Measurements from ENCODE around the gene TOX2.
A peak's percentile ranks its signal among the peaks of the same experiment; 100 is the strongest.

Gene TOX2

DNA sequence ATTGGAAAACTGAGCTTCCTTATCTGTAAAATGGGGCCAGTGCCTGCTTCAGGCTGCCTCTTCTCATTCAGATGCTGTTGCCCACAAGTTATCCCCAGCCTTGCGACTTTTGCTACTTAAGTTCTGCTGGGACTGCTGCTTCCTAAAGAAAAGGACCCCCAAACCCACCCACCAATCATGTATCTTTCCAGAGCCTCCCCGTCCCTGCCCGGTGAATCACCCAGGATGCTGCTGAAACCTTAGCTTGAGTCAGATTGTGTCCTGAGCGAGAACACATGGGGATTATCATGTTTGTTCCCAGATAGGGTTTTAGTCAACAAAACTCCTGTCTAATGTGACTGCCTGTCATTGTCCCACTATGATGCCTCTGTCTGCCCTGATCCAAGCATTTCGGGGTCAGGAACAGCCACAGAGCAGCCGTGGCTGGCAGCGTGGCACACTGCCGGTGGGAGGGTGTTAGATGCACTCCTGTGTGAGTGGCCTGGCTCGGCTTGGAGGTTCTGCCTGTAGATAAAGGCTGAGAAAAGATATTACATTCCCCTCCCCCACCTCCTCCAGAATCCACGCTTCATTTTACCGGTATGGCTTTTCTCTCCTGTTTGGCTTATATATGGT, 79.9 kb downstream of the TOX2 start:
- H3K4me3 ChIP-seq (ENCODE audit: low read depth, low read length), result no peak overlapping the region; the same call in 1 of the 2 replicates
- H3K27me3 ChIP-seq, result no peaks in the 10 kb centered on the region; the same call in 1 of the 2 replicates
- H3K36me3 ChIP-seq, result no peaks in the 10 kb centered on the region
- TF ChIP-seq, protein P1, sequence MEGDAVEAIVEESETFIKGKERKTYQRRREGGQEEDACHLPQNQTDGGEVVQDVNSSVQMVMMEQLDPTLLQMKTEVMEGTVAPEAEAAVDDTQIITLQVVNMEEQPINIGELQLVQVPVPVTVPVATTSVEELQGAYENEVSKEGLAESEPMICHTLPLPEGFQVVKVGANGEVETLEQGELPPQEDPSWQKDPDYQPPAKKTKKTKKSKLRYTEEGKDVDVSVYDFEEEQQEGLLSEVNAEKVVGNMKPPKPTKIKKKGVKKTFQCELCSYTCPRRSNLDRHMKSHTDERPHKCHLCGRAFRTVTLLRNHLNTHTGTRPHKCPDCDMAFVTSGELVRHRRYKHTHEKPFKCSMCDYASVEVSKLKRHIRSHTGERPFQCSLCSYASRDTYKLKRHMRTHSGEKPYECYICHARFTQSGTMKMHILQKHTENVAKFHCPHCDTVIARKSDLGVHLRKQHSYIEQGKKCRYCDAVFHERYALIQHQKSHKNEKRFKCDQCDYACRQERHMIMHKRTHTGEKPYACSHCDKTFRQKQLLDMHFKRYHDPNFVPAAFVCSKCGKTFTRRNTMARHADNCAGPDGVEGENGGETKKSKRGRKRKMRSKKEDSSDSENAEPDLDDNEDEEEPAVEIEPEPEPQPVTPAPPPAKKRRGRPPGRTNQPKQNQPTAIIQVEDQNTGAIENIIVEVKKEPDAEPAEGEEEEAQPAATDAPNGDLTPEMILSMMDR (IDR thresholded peaks at IDR 0.05; ENCODE audit: low read depth, low read length), result no peak
- H3K9me3 ChIP-seq, result no peaks in the 10 kb centered on the region
- DNase-seq, result peak; percentile 26
- peaks cover 4% of the 10 kb centered on the region; the same call in 1 of the 2 replicates for H3K4me1 ChIP-seq

DNA sequence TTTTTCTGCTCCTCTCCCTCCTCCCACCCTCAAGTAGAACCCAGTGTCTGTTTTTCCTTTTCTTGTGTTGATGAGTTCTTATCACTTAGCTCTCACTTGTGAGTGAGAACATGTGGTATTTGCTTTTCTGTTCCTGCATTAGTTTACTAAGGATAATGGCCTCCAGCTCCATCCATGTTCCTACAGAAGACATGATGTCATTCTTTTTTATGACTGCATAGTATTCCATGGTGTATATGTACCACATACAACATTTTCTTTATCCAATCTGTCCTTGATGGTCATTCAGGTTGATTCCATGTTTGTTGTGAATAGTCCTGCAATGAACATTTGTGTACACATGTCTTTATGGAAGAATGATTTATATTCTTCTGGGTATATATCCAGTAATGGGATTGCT, 81.0 kb downstream of the TOX2 start:
- Histone ChIP-seq H3K27me3 (no peaks in the 10 kb centered on the region; the same call in 1 of the 2 replicates), H3K9me3 (no peaks in the 10 kb centered on the region), H3K4me3 (ENCODE audit: low read depth, low read length) (no peak overlapping the region), H3K4me1 (peaks cover 4% of the 10 kb centered on the region; the same call in 1 of the 2 replicates), H3K36me3 (no peaks in the 10 kb centered on the region)
- DNase-seq, result no peak
- TF ChIP-seq, protein P1 (IDR thresholded peaks at IDR 0.05; ENCODE audit: low read depth, low read length), result no peak

DNA sequence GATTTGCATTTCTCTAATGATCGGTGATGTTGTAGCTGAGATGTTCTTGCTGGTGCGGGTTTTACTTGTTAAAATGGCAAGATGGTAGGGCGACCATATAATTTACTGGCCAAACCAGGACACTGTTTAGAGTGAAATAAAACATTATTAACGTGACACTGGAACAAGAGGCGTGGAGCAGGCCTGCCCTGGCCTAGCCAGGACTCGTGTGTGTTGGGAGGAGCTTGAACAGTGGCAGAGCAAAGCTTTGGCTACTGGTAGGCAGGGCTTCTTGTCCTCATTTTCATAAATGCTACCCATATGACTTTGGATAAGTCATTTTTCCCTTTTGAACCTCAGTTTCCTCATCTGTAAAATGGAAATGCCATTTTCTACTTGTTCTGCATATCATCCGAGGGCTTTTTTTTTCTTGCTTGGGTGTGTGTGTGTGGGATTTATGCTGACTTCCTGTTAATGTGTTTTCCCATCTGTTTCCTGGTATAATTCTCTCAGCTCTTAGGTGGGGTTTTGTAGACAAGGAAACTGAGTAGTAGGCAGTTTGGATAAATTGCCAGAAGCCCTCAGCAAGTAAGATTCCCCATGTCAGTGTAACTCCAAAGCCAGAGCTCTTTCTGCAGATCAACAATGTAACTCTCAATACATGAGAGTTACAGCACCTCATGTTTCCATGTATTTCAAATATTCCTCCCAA, 81.7 kb downstream of the TOX2 start:
- TF ChIP-seq, protein P1 (IDR thresholded peaks at IDR 0.05; ENCODE audit: low read depth, low read length), result no peak
- Histone ChIP-seq H3K27me3 (no peaks in the 10 kb centered on the region; the same call in 1 of the 2 replicates), H3K9me3 (no peaks in the 10 kb centered on the region), H3K4me3 (ENCODE audit: low read depth, low read length) (no peak overlapping the region), H3K36me3 (no peaks in the 10 kb centered on the region), H3K4me1 (peaks cover 4% of the 10 kb centered on the region; the same call in 1 of the 2 replicates)
- no peak for DNase-seq

DNA sequence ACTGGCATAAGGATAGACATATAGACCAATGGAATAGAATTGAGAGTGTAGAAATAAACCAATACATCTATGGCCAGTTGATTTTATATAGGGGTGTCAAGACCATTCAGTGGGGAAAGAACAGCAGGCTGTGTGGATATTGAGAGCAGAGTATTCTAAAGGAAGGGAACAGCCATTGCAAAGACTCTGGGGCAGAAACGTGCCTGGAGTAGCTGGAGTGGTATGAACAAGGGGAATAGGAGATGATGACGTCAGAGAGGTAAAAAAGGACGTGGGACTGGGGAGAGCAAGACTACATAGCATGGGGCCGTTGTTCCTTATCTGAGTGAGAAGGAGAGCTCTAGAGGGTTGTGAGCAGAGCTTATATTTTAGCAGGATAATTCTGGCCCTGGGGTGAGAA, 85.2 kb downstream of the TOX2 start:
- Histone ChIP-seq H3K36me3 (no peaks in the 10 kb centered on the region), H3K4me1 (no peaks in the 10 kb centered on the region), H3K27me3 (no peaks in the 10 kb centered on the region; the same call in 1 of the 2 replicates), H3K4me3 (ENCODE audit: low read depth, low read length) (no peak overlapping the region), H3K9me3 (no peaks in the 10 kb centered on the region)
- TF ChIP-seq, protein P1 (IDR thresholded peaks at IDR 0.05; ENCODE audit: low read depth, low read length), result no peak
- DNase-seq, result no peak

DNA sequence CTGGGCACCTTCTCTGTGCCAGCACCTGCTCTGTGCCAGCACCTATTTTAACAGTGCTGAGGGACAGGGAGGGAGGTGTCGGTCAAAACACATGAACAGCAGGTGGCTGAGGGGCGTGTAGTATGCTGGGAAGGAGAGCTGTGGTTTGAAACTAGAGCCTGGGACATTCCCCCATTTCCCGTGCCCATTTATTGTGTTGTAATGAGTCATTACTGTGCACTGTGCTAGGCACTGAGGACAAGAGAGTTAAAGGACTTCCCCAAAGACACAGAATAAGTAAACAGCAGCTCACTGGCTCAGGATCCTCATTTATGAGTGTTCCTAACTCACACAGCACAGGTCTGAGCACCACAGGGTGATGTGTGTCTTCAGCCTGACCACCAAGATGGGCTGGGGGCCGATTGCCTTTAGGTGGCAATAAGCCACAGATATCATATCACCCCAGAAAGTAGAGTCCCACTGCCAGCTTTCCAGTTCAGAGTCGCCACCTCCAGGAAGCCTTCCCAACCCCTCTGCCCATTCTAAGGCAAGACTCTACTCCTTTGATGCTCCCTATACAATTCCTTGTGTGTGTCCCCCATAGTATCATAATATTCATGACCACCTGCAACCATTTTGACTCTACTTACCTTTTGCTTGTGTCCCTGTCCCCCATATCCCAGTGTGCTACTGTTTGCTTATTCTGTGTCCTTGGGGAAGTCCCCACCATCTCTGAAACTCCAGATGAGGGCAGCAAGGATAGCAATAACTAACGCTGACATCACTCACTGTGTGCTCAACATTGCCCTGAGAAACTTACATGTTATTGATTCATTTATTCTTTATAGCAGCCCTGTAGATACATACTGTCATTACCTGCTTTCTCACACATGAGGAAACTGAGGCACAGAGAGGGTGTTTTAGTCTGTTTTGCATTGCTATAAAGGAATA, 87.3 kb downstream of the TOX2 start:
- no peaks in the 10 kb centered on the region for H3K36me3 ChIP-seq
- no peak for DNase-seq
- no peaks in the 10 kb centered on the region for H3K4me1 ChIP-seq
- no peaks in the 10 kb centered on the region for H3K27me3 ChIP-seq
- TF ChIP-seq, protein P1 (IDR thresholded peaks at IDR 0.05; ENCODE audit: low read depth, low read length), result no peak
- H3K9me3 ChIP-seq, result no peaks in the 10 kb centered on the region
- no peak overlapping the region for H3K4me3 ChIP-seq (ENCODE audit: low read depth, low read length)

All from BE2C (cell line).